K562 (cell line): Measurements from ENCODE around the gene SCAMP3. TPM values are rescaled to one million over a fixed set of nuclear protein-coding genes. Genes with fewer than 3 reads are reported as not detected.

ENCODE experiments used
- ARID2 ChIP-seq: fragments of 450-650 bp; IDR thresholded peaks from 2 replicates; pipeline ENCODE4 v1.6.1; 2017; ENCODE audit warnings: antibody characterized with exemption, mild to moderate bottlenecking
- BRF2 ChIP-seq: IDR thresholded peaks from 3 replicates; pipeline ENCODE4 v1.6.1; 2011; ENCODE audit warnings: borderline replicate concordance, mild to moderate bottlenecking; ENCODE audit not compliant: insufficient read length, insufficient read depth
- DIDO1 ChIP-seq: fragments of 450-650 bp; IDR thresholded peaks from 2 replicates; pipeline ENCODE4 v1.6.1; 2016; ENCODE audit warnings: low read depth, missing biosample characterization, missing genetic modification characterization
- E2F8 ChIP-seq: fragments of 450-650 bp; IDR thresholded peaks from 2 replicates; pipeline ENCODE4 v1.7.1; 2018; ENCODE audit warnings: mild to moderate bottlenecking, low read depth; ENCODE audit not compliant: partially characterized antibody
- NCOA2 ChIP-seq, 2 experiments: fragments of 450-650 bp; IDR thresholded peaks; 2 replicates each; pipeline ENCODE4 v1.6.1; 2018; ENCODE audit warnings: mild to moderate bottlenecking in 2 of 2, moderate library complexity in 1 of 2; ENCODE audit not compliant: partially characterized antibody in 2 of 2
- PHF8 ChIP-seq: fragments of 200-600 bp; sonication (generic); IDR thresholded peaks from 2 replicates; pipeline ENCODE4 v1.6.1; 2012; ENCODE audit warnings: mixed run types, mild to moderate bottlenecking, inconsistent platforms, low read length, moderate library complexity, borderline replicate concordance
- RAD21 ChIP-seq, 2 experiments: fragments of 250-450 bp in 1 of 2; fragments of 450-650 bp in 1 of 2; sonication (Bioruptor Pico) in 1 of 2; formaldehyde crosslinking in 1 of 2; IDR thresholded peaks in 1 of 2; conservative IDR thresholded peaks in 1 of 2; 2 replicates each; pipeline versions ENCODE4 v1.4.0 to v1.8.0; 2020 to 2022; ENCODE audit warnings: mild to moderate bottlenecking in 2 of 2, moderate library complexity in 1 of 2
- RBM34 ChIP-seq: fragments of 200-400 bp; formaldehyde crosslinking; IDR thresholded peaks from 2 replicates; pipeline ENCODE4 v1.6.1; 2018; ENCODE audit warnings: low read length, borderline replicate concordance; ENCODE audit not compliant: insufficient read depth
- SMAD4 ChIP-seq: fragments of 250-450 bp; sonication (Bioruptor Pico); conservative IDR thresholded peaks from 2 replicates; pipeline ENCODE4 v1.8.0; 2021; ENCODE audit warnings: inconsistent platforms, mild to moderate bottlenecking, moderate library complexity
- U2AF1 ChIP-seq: fragments of 200-400 bp; formaldehyde crosslinking; optimal IDR thresholded peaks from 2 replicates; pipeline ENCODE3; 2017; ENCODE audit warnings: mild to moderate bottlenecking, low read depth, low read length, moderate library complexity
- UBTF ChIP-seq, 2 experiments: IDR thresholded peaks; 2 replicates each; pipeline ENCODE4 v1.6.1; 2012; ENCODE audit warnings: improper control_type of control experiment in 2 of 2, low read depth in 2 of 2, low read length in 2 of 2, borderline replicate concordance in 1 of 2
- ZBED1 ChIP-seq: IDR thresholded peaks from 2 replicates; pipeline ENCODE4 v1.6.1; 2014
- ZNF184 ChIP-seq: sonication (generic); formaldehyde crosslinking; IDR thresholded peaks from 2 replicates; pipeline ENCODE4 v1.5.0; 2020; ENCODE audit warnings: missing genetic modification reagents
- ZNF232 ChIP-seq: sonication (generic); formaldehyde crosslinking; IDR thresholded peaks from 2 replicates; pipeline ENCODE4 v1.8.0; 2022; ENCODE audit warnings: mild to moderate bottlenecking, missing genetic modification reagents
- ZNF766 ChIP-seq: fragments of 200-800 bp; sonication (Bioruptor generic); conservative IDR thresholded peaks from 2 replicates; pipeline ENCODE4 v1.6.1; 2016; ENCODE audit warnings: missing genetic modification characterization, missing compliant biosample characterization
- ZNF830 ChIP-seq: fragments of 250-450 bp; sonication (Bioruptor Pico); IDR thresholded peaks from 2 replicates; pipeline ENCODE4 v1.5.0; 2021; ENCODE audit warnings: mild to moderate bottlenecking
- polyA plus RNA-seq, 8 experiments: library from polyadenylated mRNA; depleted of rRNA in 4 of 8; stranded (reverse) in 5 of 8; unstranded in 3 of 8; fragments of >200 nt; fragmentation: Nextera tagmentation in 2 of 8; fragmentation: Illumina TruSeq in 1 of 8; extraction: Ambion mirVana in 2 of 8; extraction: Trizol in 1 of 8; gene quantifications; 2 replicates each; pipeline versions ENCODE4 v1.2.1 to v1.2.3, GENCODE V29; 2011 to 2014; ENCODE audit warnings: inconsistent platforms in 1 of 8, missing spikeins in 1 of 8
- total RNA-seq, 7 experiments: library from RNA; depleted of rRNA in 6 of 7; stranded (reverse); fragments of >200 nt in 6 of 7; fragmentation: Illumina TruSeq in 2 of 7; extraction: Trizol in 2 of 7; gene quantifications; 2 replicates each; pipeline versions ENCODE4 v1.2.1 to v1.2.3, GENCODE V29; 2011 to 2021; ENCODE audit warnings: low replicate concordance in 1 of 7
- TF ChIP-seq, protein P1 (sequence below): fragments of 450-650 bp; IDR thresholded peaks from one replicate; pipeline ENCODE4 v1.6.1; 2018; ENCODE audit warnings: mild to moderate bottlenecking, moderate library complexity; ENCODE audit not compliant: partially characterized antibody
- TF ChIP-seq, protein P2 (sequence below): fragments of 450-650 bp; formaldehyde crosslinking; conservative IDR thresholded peaks from 2 replicates; pipeline ENCODE4 v1.4.0; 2022; ENCODE audit warnings: mild to moderate bottlenecking, missing genetic modification characterization

The SCAMP3 gene
- total and polyA plus RNA-seq, 9 of the 15 experiments (the other 6 are each of a cell fraction or from before 2014, with no cell fraction given), result 14.2 to 131 (median 86.1) TPM

GRCh38 chr1:155241069-155241679, 21.0 kb downstream of the SCAMP3 start (continued):
- TF ChIP-seq E2F8 (peak; percentile 84), ZNF184 (CRISPR knock-in tag) (no peak), ZNF766 (no peak), U2AF1 (no peak), ZNF232 (no peak), DIDO1 (peak; percentile 91), ZBED1 (no peak), PHF8 (no peak), UBTF (IDR thresholded peaks at IDR 0.05; ENCODE audit: borderline replicate concordance in 1 of 2, low read depth in 2 of 2, low read length in 2 of 2) (no peak), NCOA2 (IDR thresholded peaks at IDR 0.05; ENCODE audit: partially characterized antibody in 2 of 2) (no peak), RBM34 (no peak), BRF2 (no peak), SMAD4 (CRISPR knock-in tag) (no peak), RAD21 (CRISPR knock-in tag; conservative IDR thresholded peaks at IDR 0.05 in 1 of 2, IDR thresholded peaks at IDR 0.05 in 1 of 2) (0 out of 4 replicates have a peak, but pooled peaks of 1 of the 2 experiments have one; percentile 3), ARID2 (no peak), ZNF830 (CRISPR knock-in tag) (no peak)
- TF ChIP-seq, protein P1, sequence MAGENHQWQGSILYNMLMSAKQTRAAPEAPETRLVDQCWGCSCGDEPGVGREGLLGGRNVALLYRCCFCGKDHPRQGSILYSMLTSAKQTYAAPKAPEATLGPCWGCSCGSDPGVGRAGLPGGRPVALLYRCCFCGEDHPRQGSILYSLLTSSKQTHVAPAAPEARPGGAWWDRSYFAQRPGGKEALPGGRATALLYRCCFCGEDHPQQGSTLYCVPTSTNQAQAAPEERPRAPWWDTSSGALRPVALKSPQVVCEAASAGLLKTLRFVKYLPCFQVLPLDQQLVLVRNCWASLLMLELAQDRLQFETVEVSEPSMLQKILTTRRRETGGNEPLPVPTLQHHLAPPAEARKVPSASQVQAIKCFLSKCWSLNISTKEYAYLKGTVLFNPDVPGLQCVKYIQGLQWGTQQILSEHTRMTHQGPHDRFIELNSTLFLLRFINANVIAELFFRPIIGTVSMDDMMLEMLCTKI, result no peak
- TF ChIP-seq, protein P2, sequence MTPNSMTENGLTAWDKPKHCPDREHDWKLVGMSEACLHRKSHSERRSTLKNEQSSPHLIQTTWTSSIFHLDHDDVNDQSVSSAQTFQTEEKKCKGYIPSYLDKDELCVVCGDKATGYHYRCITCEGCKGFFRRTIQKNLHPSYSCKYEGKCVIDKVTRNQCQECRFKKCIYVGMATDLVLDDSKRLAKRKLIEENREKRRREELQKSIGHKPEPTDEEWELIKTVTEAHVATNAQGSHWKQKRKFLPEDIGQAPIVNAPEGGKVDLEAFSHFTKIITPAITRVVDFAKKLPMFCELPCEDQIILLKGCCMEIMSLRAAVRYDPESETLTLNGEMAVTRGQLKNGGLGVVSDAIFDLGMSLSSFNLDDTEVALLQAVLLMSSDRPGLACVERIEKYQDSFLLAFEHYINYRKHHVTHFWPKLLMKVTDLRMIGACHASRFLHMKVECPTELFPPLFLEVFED (CRISPR knock-in tag), result no peak
